Esophagus muscularis mucosa (tissue), 4 donors: ENCODE results near the gene SHMT2. TPM values are rescaled to one million over a fixed set of nuclear protein-coding genes. Genes with fewer than 3 reads are reported as not detected.

Experiments
- DNase-seq: peaks from one replicate; pipeline ENCODE4 v3.0.0-alpha.2; 2017; ENCODE audit errors: extremely low spot score
- H3K27ac ChIP-seq, 4 donors: fragments of 200-600 bp; sonication (generic); replicated peaks in 1 of 4; 1 replicate in 3 of 4; 2 replicates in 1 of 4; pipeline ENCODE4 v1.5.1; 2016 to 2019; ENCODE audit warnings: mild to moderate bottlenecking in 1 of 4
- H3K27me3 ChIP-seq, 4 donors: fragments of 200-600 bp; sonication (generic); one replicate each; pipeline versions ENCODE4 v1.5.1 to v1.6.0; 2016 to 2019
- H3K36me3 ChIP-seq, 4 donors: fragments of 200-600 bp; sonication (generic); one replicate each; pipeline ENCODE4 v1.5.1; 2016 to 2019
- H3K4me1 ChIP-seq, 4 donors: fragments of 200-600 bp; sonication (generic); one replicate each; pipeline ENCODE4 v1.5.1; 2016 to 2019
- H3K4me3 ChIP-seq, 4 donors: fragments of 200-600 bp; sonication (generic); 1 replicate in 2 of 4; 2 replicates in 2 of 4; pipeline ENCODE4 v1.5.1; 2016 to 2019; ENCODE audit warnings: mild to moderate bottlenecking in 4 of 4, moderate library complexity in 1 of 4
- H3K9me3 ChIP-seq, 4 donors: fragments of 200-600 bp; sonication (generic); 1 replicate in 3 of 4; 2 replicates in 1 of 4; pipeline ENCODE4 v1.5.1; 2016 to 2019
- CTCF ChIP-seq, 3 experiments: fragments of 200-600 bp in 2 of 3; fragments of 450-650 bp in 1 of 3; sonication (generic) in 2 of 3; IDR thresholded peaks; one replicate each; pipeline ENCODE4 v1.5.1; 2017 to 2019; ENCODE audit warnings: antibody characterized with exemption in 3 of 3, mild to moderate bottlenecking in 2 of 3, moderate library complexity in 1 of 3
- EP300 ChIP-seq: sonication (generic); formaldehyde crosslinking; IDR thresholded peaks from one replicate; pipeline ENCODE4 v1.6.1; 2017; ENCODE audit warnings: antibody characterized with exemption
- POLR2A ChIP-seq: fragments of 450-650 bp; IDR thresholded peaks from one replicate; pipeline ENCODE4 v1.6.1; 2017; ENCODE audit warnings: antibody characterized with exemption, moderate library complexity, mild to moderate bottlenecking, low read depth
- POLR2AphosphoS5 ChIP-seq, 2 donors: sonication (generic); formaldehyde crosslinking; IDR thresholded peaks; one replicate each; pipeline ENCODE4 v1.6.1; 2017; ENCODE audit warnings: antibody characterized with exemption in 2 of 2
- WGBS: methylation state at CpG from one replicate; pipeline ENCODE4 v1.1.5; 2018; 5-methylcytosine and 5-hydroxymethylcytosine counted together
- intact Hi-C: fragments of 100-400 bp; cut with DNase I; formaldehyde crosslinking; loops from one replicate; pipeline ENCODE4 v1.15.1; 2023
- total RNA-seq, 4 donors: library from RNA; depleted of rRNA; stranded (reverse); fragments of >200 nt; gene quantifications; one replicate each; pipeline versions ENCODE4 v1.1.0 to v1.2.1, GENCODE V29; 2016

The SHMT2 gene
- total RNA-seq, 4 donors from 2014 or later = 22.8 to 60.4 (median 34.6) TPM

DNA sequence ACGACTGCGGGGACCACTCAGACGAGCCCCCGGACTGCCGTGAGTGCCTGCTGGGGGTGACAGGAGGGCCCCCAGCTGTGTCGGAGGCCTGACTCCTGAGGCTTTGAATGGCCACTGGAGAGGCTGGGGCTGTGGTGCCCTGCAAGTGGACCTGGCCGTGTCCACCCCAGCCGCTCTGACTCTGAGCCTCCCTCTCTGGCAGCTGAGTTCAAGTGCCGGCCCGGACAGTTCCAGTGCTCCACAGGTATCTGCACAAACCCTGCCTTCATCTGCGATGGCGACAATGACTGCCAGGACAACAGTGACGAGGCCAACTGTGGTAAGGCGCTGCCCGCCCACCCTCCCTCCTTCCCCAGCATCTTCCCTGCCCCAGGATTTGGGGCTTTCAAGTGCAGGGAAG lies 29.0 kb upstream of the SHMT2 start:
- Histone ChIP-seq H3K9me3 (no peaks in the 10 kb centered on the region), H3K36me3 (peaks cover 85 to 100% (median 100%) of the 10 kb centered on the region in 4 donors), H3K27ac (no peak overlapping the region), H3K27me3 (no peaks in the 10 kb centered on the region), H3K4me1 (no peaks in the 10 kb centered on the region), H3K4me3 (no peak overlapping the region)
- TF ChIP-seq CTCF (IDR thresholded peaks at IDR 0.05) = no peak
- TF ChIP-seq POLR2AphosphoS5 (IDR thresholded peaks at IDR 0.05) = no peak
- no peak for TF ChIP-seq POLR2A
- no peak for TF ChIP-seq EP300
- 92% methylated on average over 12 of the region's 15 CpGs for WGBS
- intact Hi-C loops = no loop called here
- no peak for DNase-seq

DNA sequence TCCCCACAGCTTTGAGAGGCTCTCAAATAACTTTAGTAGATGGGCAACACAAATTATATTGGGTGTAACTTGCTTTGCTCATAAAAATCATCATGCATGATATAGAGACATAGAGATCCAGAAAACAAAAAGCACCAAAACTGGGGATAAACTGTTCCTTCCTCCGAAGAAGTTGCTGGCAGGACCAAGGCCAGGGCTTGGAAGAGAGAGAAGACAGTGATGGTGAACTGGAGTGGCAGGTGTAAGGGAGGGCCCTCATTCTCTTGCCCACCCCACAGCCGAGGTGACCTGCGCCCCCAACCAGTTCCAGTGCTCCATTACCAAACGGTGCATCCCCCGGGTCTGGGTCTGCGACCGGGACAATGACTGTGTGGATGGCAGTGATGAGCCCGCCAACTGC lies 28.3 kb upstream of the SHMT2 start:
- H3K36me3 ChIP-seq = peaks cover 85 to 100% (median 100%) of the 10 kb centered on the region in 4 donors
- no peak overlapping the region for H3K27ac ChIP-seq
- H3K4me1 ChIP-seq = no peaks in the 10 kb centered on the region
- no peaks in the 10 kb centered on the region for H3K9me3 ChIP-seq
- no peak for DNase-seq
- TF ChIP-seq CTCF (IDR thresholded peaks at IDR 0.05) = no peak
- TF ChIP-seq POLR2AphosphoS5 (IDR thresholded peaks at IDR 0.05) = no peak
- no peak for TF ChIP-seq EP300
- TF ChIP-seq POLR2A = no peak
- H3K27me3 ChIP-seq = no peaks in the 10 kb centered on the region
- no peak overlapping the region for H3K4me3 ChIP-seq
- intact Hi-C loops = no loop called here
- 81% methylated on average over 7 of the region's 8 CpGs for WGBS

DNA sequence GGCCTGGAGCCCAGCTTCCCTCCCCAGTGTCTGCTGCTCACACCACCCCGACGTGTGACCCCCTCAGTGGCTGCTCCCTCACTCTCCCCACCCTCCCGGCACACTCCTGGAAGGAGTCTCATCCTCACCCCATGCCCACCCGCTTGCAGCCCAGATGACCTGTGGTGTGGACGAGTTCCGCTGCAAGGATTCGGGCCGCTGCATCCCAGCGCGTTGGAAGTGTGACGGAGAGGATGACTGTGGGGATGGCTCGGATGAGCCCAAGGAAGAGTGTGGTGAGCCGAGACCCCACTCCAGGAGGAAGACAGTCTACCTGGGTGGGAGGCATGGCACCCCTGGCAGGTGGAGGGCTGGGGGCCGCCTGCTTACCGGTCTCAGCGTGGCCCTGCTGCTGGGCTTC lies 27.9 kb upstream of the SHMT2 start:
- no peak for TF ChIP-seq POLR2A
- no peak for TF ChIP-seq EP300
- TF ChIP-seq CTCF (IDR thresholded peaks at IDR 0.05) = no peak
- no peak for TF ChIP-seq POLR2AphosphoS5 (IDR thresholded peaks at IDR 0.05)
- H3K9me3 ChIP-seq = no peaks in the 10 kb centered on the region
- no peaks in the 10 kb centered on the region for H3K27me3 ChIP-seq
- no peak overlapping the region for H3K4me3 ChIP-seq
- WGBS = 88% methylated on average over 15 of the region's 16 CpGs
- intact Hi-C loops = no loop called here
- no peak overlapping the region for H3K27ac ChIP-seq
- H3K4me1 ChIP-seq = no peaks in the 10 kb centered on the region
- DNase-seq = no peak
- H3K36me3 ChIP-seq = peaks cover 85 to 100% (median 100%) of the 10 kb centered on the region in 4 donors

- 100% methylated on average over 1 of the region's 19 CpGs for WGBS
- Histone ChIP-seq H3K36me3 (peaks cover 82 to 100% (median 96%) of the 10 kb centered on the region in 4 donors), H3K9me3 (no peaks in the 10 kb centered on the region), H3K4me1 (no peaks in the 10 kb centered on the region), H3K4me3 (no peak overlapping the region), H3K27me3 (no peaks in the 10 kb centered on the region), H3K27ac (no peak overlapping the region)
- no peak for TF ChIP-seq CTCF (IDR thresholded peaks at IDR 0.05)
- TF ChIP-seq EP300 = no peak
- no peak for TF ChIP-seq POLR2A
- TF ChIP-seq POLR2AphosphoS5 (IDR thresholded peaks at IDR 0.05) = no peak
- DNase-seq = no peak
- intact Hi-C loops = no loop called here
These were observed 27.2 kb upstream of the SHMT2 start for GRCh38 chr12:57202321-57202720.

GRCh38 chr12:57203201-57203600 lies 26.3 kb upstream of the SHMT2 start:
- TF ChIP-seq POLR2A (no peak), CTCF (IDR thresholded peaks at IDR 0.05) (no peak), POLR2AphosphoS5 (IDR thresholded peaks at IDR 0.05) (no peak)
- Histone ChIP-seq H3K36me3 (peaks cover 78 to 100% (median 92%) of the 10 kb centered on the region in 4 donors), H3K4me3 (no peak overlapping the region), H3K4me1 (peaks cover 0 to 5% (median 1%) of the 10 kb centered on the region in 4 donors), H3K27ac (no peak overlapping the region), H3K27me3 (no peaks in the 10 kb centered on the region), H3K9me3 (no peaks in the 10 kb centered on the region)
- 95% methylated on average over 28 of the region's 28 CpGs for WGBS
- intact Hi-C loops = no loop called here
- no peak for DNase-seq
